Gastrocnemius medialis (tissue), 4 donors: ENCODE results near the gene TBCCD1. TPM values are rescaled to one million over a fixed set of nuclear protein-coding genes. Genes with fewer than 3 reads are reported as not detected.

ENCODE experiments used
- ATAC-seq, 2 donors: fragments of 150-250 bp; one replicate each; pipeline ENCODE4 v1.9.1; 2016
- DNase-seq, 2 donors: peaks; one replicate each; pipeline ENCODE4 v3.0.0-alpha.2; 2019
- H3K27ac ChIP-seq, 4 donors: fragments of 200-600 bp; sonication (generic); 1 replicate in 1 of 4; 2 replicates in 3 of 4; pipeline ENCODE4 v1.5.1; 2016 to 2018; ENCODE audit warnings: mild to moderate bottlenecking in 2 of 4, moderate library complexity in 1 of 4
- H3K27me3 ChIP-seq, 3 donors: fragments of 200-600 bp; sonication (generic) in 2 of 3; 1 replicate in 1 of 3; 2 replicates in 2 of 3; pipeline versions ENCODE4 v1.5.1 to v1.6.0; 2016 to 2019; ENCODE audit warnings: mild to moderate bottlenecking in 1 of 3, moderate library complexity in 1 of 3
- H3K36me3 ChIP-seq, 2 donors: fragments of 200-600 bp; sonication (generic) in 1 of 2; one replicate each; pipeline ENCODE4 v1.5.1; 2017 to 2018
- H3K4me1 ChIP-seq, 2 donors: fragments of 200-600 bp; sonication (generic) in 1 of 2; one replicate each; pipeline ENCODE4 v1.5.1; 2016 to 2017; ENCODE audit warnings: mild to moderate bottlenecking in 2 of 2
- H3K4me3 ChIP-seq, 4 donors: fragments of 200-600 bp; sonication (generic) in 3 of 4; 1 replicate in 1 of 4; 2 replicates in 3 of 4; pipeline ENCODE4 v1.5.1; 2016 to 2019; ENCODE audit warnings: mild to moderate bottlenecking in 2 of 4
- H3K9me3 ChIP-seq, 3 donors: fragments of 200-600 bp; sonication (generic) in 2 of 3; 1 replicate in 1 of 3; 2 replicates in 2 of 3; pipeline ENCODE4 v1.5.1; 2016 to 2019
- POLR2A ChIP-seq, 2 donors: fragments of 450-650 bp; IDR thresholded peaks; one replicate each; pipeline ENCODE4 v1.6.1; 2017; ENCODE audit warnings: antibody characterized with exemption in 2 of 2, mild to moderate bottlenecking in 2 of 2, moderate library complexity in 2 of 2
- in situ Hi-C, 4 donors: fragments of 200-750 bp; cut with MboI; loops; one replicate each; pipeline versions ENCODE4 v1.15.0 to v1.8.0; 2017; ENCODE audit warnings: low sequenced_read_pairs in 4 of 4
- intact Hi-C: fragments of 100-400 bp; cut with DNase I; formaldehyde crosslinking; loops from one replicate; pipeline ENCODE4 v1.15.1; 2023; ENCODE audit warnings: low total_unique reads
- total RNA-seq, 4 donors: library from RNA; depleted of rRNA; stranded (reverse); fragments of >200 nt; gene quantifications; one replicate each; pipeline versions ENCODE4 v1.1.0 to v1.2.3, GENCODE V29; 2016
- TF ChIP-seq, protein P1 (sequence below), 5 experiments: fragments of 450-650 bp in 3 of 5; fragments of 200-600 bp in 2 of 5; sonication (generic) in 2 of 5; IDR thresholded peaks in 4 of 5; conservative IDR thresholded peaks in 1 of 5; 1 replicate in 4 of 5; 2 replicates in 1 of 5; pipeline ENCODE4 v1.5.1; 2016 to 2019; ENCODE audit warnings: antibody characterized with exemption in 5 of 5, mild to moderate bottlenecking in 3 of 5, moderate library complexity in 3 of 5

TBCCD1 gene, protein sequence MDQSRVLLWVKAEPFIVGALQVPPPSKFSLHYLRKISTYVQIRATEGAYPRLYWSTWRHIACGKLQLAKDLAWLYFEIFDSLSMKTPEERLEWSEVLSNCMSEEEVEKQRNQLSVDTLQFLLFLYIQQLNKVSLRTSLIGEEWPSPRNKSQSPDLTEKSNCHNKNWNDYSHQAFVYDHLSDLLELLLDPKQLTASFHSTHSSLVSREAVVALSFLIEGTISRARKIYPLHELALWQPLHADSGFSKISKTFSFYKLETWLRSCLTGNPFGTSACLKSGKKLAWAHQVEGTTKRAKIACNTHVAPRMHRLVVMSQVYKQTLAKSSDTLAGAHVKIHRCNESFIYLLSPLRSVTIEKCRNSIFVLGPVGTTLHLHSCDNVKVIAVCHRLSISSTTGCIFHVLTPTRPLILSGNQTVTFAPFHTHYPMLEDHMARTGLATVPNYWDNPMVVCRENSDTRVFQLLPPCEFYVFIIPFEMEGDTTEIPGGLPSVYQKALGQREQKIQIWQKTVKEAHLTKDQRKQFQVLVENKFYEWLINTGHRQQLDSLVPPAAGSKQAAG
- total RNA-seq = 10 to 100 TPM in 1 of 4 donors, 1 to 10 TPM in 3; 7.3 to 10.7 (median 8.0) TPM

DNA sequence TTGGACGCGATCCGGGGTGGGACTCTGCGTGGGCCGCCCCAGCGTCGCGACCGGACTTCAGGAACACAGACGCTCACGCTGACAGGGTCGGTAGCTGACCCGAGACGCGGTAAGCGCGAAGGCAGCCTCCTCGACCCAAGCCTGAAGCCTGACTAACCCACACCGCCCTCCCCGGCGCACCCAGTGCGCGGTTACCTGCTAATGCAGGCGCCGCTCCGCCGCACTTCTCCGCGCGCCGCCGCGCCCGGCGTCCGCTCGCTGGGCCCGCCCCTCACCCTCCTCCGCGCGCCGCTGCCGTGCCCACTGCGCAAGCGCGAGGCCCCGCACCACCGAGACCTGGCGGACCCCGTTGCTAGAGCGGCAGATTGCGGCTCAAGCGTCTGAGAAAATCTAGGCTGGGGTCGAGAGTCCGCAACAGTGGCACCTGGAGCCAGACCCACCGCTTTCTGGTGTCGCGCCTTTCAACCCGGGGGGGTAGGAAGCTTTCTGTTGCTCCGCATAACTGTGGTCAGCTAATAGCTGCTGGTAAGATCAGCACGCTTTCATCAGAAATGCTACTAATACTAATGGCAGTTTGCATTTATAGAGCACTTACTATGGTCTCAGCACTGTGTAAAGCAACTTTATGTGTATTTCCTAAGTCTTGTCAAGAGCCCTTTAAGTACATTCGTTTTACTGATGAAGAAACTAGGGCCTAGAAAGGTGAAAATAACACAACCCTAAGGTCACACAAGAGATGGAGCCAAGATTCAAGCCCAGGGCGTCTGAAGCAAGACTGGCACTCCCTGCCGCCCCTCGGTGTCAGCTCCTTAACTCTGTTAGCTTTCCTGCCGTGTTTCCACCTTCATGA lies at the start of gene TBCCD1:
TBCCD1 (minus strand) TSS at position 268 of the 850 bp plus-strand sequence. CDS start 3,010 bp downstream, outside the sequence.
- in situ Hi-C loops (loop anchor here in 2 of 4 donors (10.0 to 25.0 kb wide), 5 partner anchors 220 to 980 kb away; partner anchors contain the start of genes EIF4A2 (in 1 of the 2), ETV5 (in 1 of the 2) and SENP2 (in 1 of the 2)), intact Hi-C loops (loop anchor here (2.0 to 5.0 kb wide), 2 partner anchors 240 to 980 kb away; partner anchors contain the start of genes RFC4 and SENP2)
- Histone ChIP-seq H3K36me3 (peaks cover 0 to 19% of the 10 kb centered on the region in 2 donors), H3K27me3 (no peaks in the 10 kb centered on the region), H3K4me1 (peaks cover 25 to 38% of the 10 kb centered on the region in 2 donors), H3K4me3 (peak within 1 kb of the TSS; percentile 82 to 100 (median 92)), H3K27ac (peak within 1 kb of the TSS; percentile 93 to 96 (median 94)), H3K9me3 (no peaks in the 10 kb centered on the region)
- ATAC-seq (peak; percentile 62 to 65), DNase-seq (peak; percentile 80 to 88)
- TF ChIP-seq, protein P1, sequence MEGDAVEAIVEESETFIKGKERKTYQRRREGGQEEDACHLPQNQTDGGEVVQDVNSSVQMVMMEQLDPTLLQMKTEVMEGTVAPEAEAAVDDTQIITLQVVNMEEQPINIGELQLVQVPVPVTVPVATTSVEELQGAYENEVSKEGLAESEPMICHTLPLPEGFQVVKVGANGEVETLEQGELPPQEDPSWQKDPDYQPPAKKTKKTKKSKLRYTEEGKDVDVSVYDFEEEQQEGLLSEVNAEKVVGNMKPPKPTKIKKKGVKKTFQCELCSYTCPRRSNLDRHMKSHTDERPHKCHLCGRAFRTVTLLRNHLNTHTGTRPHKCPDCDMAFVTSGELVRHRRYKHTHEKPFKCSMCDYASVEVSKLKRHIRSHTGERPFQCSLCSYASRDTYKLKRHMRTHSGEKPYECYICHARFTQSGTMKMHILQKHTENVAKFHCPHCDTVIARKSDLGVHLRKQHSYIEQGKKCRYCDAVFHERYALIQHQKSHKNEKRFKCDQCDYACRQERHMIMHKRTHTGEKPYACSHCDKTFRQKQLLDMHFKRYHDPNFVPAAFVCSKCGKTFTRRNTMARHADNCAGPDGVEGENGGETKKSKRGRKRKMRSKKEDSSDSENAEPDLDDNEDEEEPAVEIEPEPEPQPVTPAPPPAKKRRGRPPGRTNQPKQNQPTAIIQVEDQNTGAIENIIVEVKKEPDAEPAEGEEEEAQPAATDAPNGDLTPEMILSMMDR (IDR thresholded peaks at IDR 0.05 in 4 of 5, conservative IDR thresholded peaks at IDR 0.05 in 1 of 5) = no peak
- peak; percentile 91 for TF ChIP-seq POLR2A (IDR thresholded peaks at IDR 0.05)

DNA sequence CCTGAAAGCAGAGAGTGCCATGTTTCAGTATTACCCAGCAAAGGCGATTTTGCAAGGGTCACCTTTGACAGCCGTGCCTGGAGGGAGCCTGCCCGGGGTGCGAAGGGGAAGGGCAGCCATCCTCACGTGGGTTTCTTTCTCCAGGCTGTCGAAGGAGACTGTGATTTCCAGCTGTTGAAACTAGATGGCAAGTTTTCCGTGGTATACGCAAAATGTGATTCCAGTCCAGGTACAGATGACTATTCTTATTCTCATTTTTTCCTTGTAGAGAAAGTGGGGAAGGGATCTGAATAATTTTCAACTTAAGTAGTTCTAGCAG lies 49.1 kb upstream of the TBCCD1 start:
- Histone ChIP-seq H3K4me3 (no peak overlapping the region), H3K36me3 (no peaks in the 10 kb centered on the region), H3K27ac (no peak overlapping the region), H3K27me3 (peaks cover 10 to 15% (median 14%) of the 10 kb centered on the region in 3 donors), H3K9me3 (no peaks in the 10 kb centered on the region), H3K4me1 (peaks cover 0 to 6% of the 10 kb centered on the region in 2 donors)
- ATAC-seq (no peak), DNase-seq (no peak)
- in situ Hi-C loops = loop anchor here (5.0 to 25.0 kb wide), 3 partner anchors 199 to 546 kb away; no protein-coding TSS in a partner anchor
- TF ChIP-seq POLR2A (IDR thresholded peaks at IDR 0.05) = no peak
- TF ChIP-seq, protein P1 (IDR thresholded peaks at IDR 0.05 in 4 of 5, conservative IDR thresholded peaks at IDR 0.05 in 1 of 5) = no peak
- intact Hi-C loops = loop anchor here (5.0 to 10.0 kb wide), 2 partner anchors 549 to 634 kb away; no protein-coding TSS in a partner anchor

DNA sequence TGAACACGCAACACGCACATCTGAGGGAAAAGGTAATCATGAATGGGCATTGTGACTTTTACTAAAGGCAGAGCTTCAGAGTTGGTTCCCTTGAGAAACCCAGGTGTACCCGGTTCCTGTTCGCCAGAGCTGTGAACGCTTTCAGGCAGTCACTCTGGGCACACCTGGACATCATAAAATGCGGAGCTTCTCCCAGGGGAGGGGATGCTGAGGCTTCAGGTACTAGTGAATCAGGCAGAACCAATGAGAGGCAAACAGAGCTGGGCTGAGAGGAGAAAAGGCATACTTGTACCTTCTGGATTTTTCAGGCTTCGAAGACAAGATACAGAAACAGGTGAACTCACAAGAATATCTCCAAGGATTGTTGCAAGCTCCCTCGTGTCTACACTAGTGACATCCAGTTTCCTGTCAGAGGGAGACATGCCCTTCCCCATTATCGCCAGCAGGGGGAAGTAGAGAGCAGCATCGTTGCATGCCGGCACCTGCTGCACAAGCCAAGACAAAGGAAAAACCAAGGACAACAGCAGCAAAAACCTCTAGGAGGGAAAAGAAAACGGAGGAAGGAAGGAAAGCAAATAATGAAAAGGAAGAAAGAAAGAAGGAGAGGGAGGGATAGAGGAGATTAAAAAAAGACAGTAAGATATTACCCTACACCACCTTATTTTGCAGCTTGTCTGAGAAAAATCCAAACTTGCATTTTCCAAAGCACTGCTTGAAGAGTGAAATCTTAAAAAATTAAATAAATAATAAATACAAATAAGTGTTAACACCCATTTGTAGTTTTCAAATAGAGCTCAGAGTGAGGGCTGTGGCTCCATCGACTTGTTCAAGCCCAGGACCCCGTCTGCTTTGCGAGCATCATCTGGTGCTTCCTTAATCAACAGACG lies 47.7 kb upstream of the TBCCD1 start:
- Histone ChIP-seq H3K9me3 (no peaks in the 10 kb centered on the region), H3K4me1 (peaks cover 0 to 6% of the 10 kb centered on the region in 2 donors), H3K27ac (no peak overlapping the region), H3K4me3 (no peak overlapping the region), H3K27me3 (peaks cover 10 to 15% (median 14%) of the 10 kb centered on the region in 3 donors), H3K36me3 (no peaks in the 10 kb centered on the region)
- peak; percentile 26 to 41 for DNase-seq
- intact Hi-C loops (loop anchor here (2.0 to 10.0 kb wide), 3 partner anchors 206 to 633 kb away; no protein-coding TSS in a partner anchor), in situ Hi-C loops (loop anchor here (5.0 to 25.0 kb wide), 4 partner anchors 200 to 547 kb away; no protein-coding TSS in a partner anchor)
- no peak for TF ChIP-seq POLR2A (IDR thresholded peaks at IDR 0.05)
- TF ChIP-seq, protein P1 (IDR thresholded peaks at IDR 0.05 in 4 of 5, conservative IDR thresholded peaks at IDR 0.05 in 1 of 5) = peak; percentile 78 to 97 (median 80)
- peak in 1 of 2 donors; percentile 83 for ATAC-seq
